Activated CD4-positive, alpha-beta T cell treated with anti-CD3 and anti-CD28 coated beads, Interleukin-2, Interleukin-6, amounts not matched to agents 100 ng/mL and 50 ng/mL, durations not matched to agents 16 hours and 8 hours (primary cell): ENCODE data around the gene CWF19L2.

Experiments
- DNase-seq: peaks from one replicate; pipeline ENCODE4 v3.0.0-alpha.2; 2020

The CWF19L2 gene

DNA sequence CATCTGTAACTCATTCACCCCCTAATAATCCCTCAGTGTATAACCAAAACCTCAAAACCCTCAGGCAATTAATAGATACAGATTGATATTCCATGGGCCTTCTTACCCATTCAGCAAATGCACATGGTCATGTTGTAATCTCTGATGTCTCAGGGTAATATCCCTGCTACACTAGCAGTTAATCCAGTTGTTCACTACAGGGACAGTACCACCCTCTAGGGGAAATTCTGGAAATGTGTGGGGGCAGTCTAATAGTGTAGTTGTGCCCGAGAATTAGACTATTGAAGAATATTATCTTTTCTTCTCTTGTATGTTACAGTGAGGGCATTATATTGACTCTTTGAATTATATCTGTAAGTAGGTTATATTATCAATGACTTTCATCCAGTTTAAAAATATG is 175.4 kb downstream of the CWF19L2 start:
- no peak for DNase-seq
